DND-41 (cell line): ENCODE data around the gene EVI5L.

ENCODE experiments used
- ATAC-seq: fragments of 200-7000 bp; cut with Tn5 transposase; 3 replicates; pipeline ENCODE4 v1.9.1; 2021; ENCODE audit warnings: low read depth; ENCODE audit not compliant: insufficient read depth
- DNase-seq: peaks from one replicate; pipeline ENCODE4 v3.0.0-alpha.2; 2020
- H2AFZ ChIP-seq: 2 replicates; pipeline ENCODE4 v1.6.0; 2012; ENCODE audit warnings: low read depth, low read length
- H3K27ac ChIP-seq: 2 replicates; pipeline ENCODE4 v1.5.1; 2012; ENCODE audit warnings: low read length, inconsistent platforms
- H3K27me3 ChIP-seq: fragments of 200-600 bp; sonication (generic); 2 replicates; pipeline ENCODE4 v1.6.0; 2012; ENCODE audit warnings: low read length, mild to moderate bottlenecking, inconsistent platforms; ENCODE audit not compliant: insufficient read depth, poor library complexity
- H3K36me3 ChIP-seq: 2 replicates; pipeline ENCODE4 v1.5.1; 2012; ENCODE audit warnings: low read length, inconsistent platforms; ENCODE audit not compliant: insufficient read depth
- H3K4me1 ChIP-seq: 2 replicates; pipeline ENCODE4 v1.5.1; 2012; ENCODE audit warnings: mild to moderate bottlenecking, low read length; ENCODE audit not compliant: insufficient read depth
- H3K4me2 ChIP-seq: 2 replicates; pipeline ENCODE4 v1.6.0; 2012; ENCODE audit warnings: mild to moderate bottlenecking, moderate library complexity, low read length, inconsistent platforms; ENCODE audit not compliant: insufficient read depth
- H3K4me3 ChIP-seq, 2 experiments: fragments of 200-600 bp in 1 of 2; shearing (Covaris generic) in 1 of 2; 2 replicates each; pipeline ENCODE4 v1.5.1; 2012 to 2016; ENCODE audit warnings: inconsistent platforms in 2 of 2, low read length in 2 of 2, mild to moderate bottlenecking in 2 of 2, low read depth in 1 of 2, moderate library complexity in 1 of 2
- H3K79me2 ChIP-seq: 2 replicates; pipeline ENCODE4 v1.6.0; 2012; ENCODE audit warnings: low read length, inconsistent platforms; ENCODE audit not compliant: insufficient read depth
- H3K9ac ChIP-seq: 2 replicates; pipeline ENCODE4 v1.6.0; 2012; ENCODE audit warnings: low read depth, mild to moderate bottlenecking, inconsistent platforms, low read length, moderate library complexity
- H3K9me3 ChIP-seq: 2 replicates; pipeline ENCODE4 v1.5.1; 2012; ENCODE audit warnings: low read length, moderate library complexity, mild to moderate bottlenecking, inconsistent platforms; ENCODE audit not compliant: insufficient read depth, severe bottlenecking
- H4K20me1 ChIP-seq: 2 replicates; pipeline ENCODE4 v1.6.0; 2012; ENCODE audit warnings: low read length; ENCODE audit not compliant: insufficient read depth
- CTCF ChIP-seq: IDR thresholded peaks from 2 replicates; pipeline ENCODE4 v1.5.1; 2012; ENCODE audit warnings: borderline replicate concordance, low read length, moderate library complexity, mild to moderate bottlenecking; ENCODE audit not compliant: poor library complexity, severe bottlenecking; ENCODE audit errors: extremely low read depth
- EZH2 ChIP-seq: IDR thresholded peaks from 3 replicates; pipeline ENCODE4 v1.6.1; 2012; ENCODE audit warnings: borderline replicate concordance, low read depth, mild to moderate bottlenecking, moderate library complexity, low read length, inconsistent platforms; ENCODE audit not compliant: severe bottlenecking

EVI5L gene

GRCh38 chr19:7910321-7911161 is 80.5 kb downstream of the EVI5L start:
- DNase-seq (no peak), ATAC-seq (no peak)
- H3K36me3 ChIP-seq, result peaks cover 65% of the 10 kb centered on the region
- H3K4me2 ChIP-seq, result no peak overlapping the region
- no peak overlapping the region for H3K9ac ChIP-seq
- H4K20me1 ChIP-seq, result peaks cover 66% of the 10 kb centered on the region
- H3K27me3 ChIP-seq, result peaks cover 3% of the 10 kb centered on the region
- peaks cover 40% of the 10 kb centered on the region for H3K79me2 ChIP-seq
- no peak overlapping the region for H2AFZ ChIP-seq
- no peak for TF ChIP-seq CTCF
- no peak for TF ChIP-seq EZH2
- H3K27ac ChIP-seq, result no peak overlapping the region
- no peaks in the 10 kb centered on the region for H3K9me3 ChIP-seq
- peaks cover 9% of the 10 kb centered on the region for H3K4me1 ChIP-seq
- H3K4me3 ChIP-seq, result no peak overlapping the region

- Histone ChIP-seq H3K4me3 (no peak overlapping the region), H3K79me2 (peaks cover 29% of the 10 kb centered on the region), H3K36me3 (peaks cover 55% of the 10 kb centered on the region), H4K20me1 (peaks cover 58% of the 10 kb centered on the region), H3K4me2 (no peak overlapping the region), H2AFZ (no peak overlapping the region), H3K27ac (no peak overlapping the region), H3K9me3 (no peaks in the 10 kb centered on the region), H3K4me1 (peaks cover 2% of the 10 kb centered on the region; the same call in 1 of the 2 replicates), H3K9ac (no peak overlapping the region), H3K27me3 (peaks cover 12% of the 10 kb centered on the region)
- DNase-seq (no peak), ATAC-seq (no peak)
- TF ChIP-seq EZH2, result no peak
- TF ChIP-seq CTCF, result no peak
Observed at GRCh38 chr19:7911508-7912143, 81.6 kb downstream of the EVI5L start.

- peaks cover 25% of the 10 kb centered on the region for H3K79me2 ChIP-seq
- peaks cover 52% of the 10 kb centered on the region for H3K36me3 ChIP-seq
- H3K27ac ChIP-seq, result no peak overlapping the region
- H3K9me3 ChIP-seq, result no peaks in the 10 kb centered on the region
- no peak overlapping the region for H3K4me3 ChIP-seq
- TF ChIP-seq EZH2 (no peak), CTCF (no peak)
- H2AFZ ChIP-seq, result no peak overlapping the region
- no peak for DNase-seq
- ATAC-seq, result no peak
- peaks cover 2% of the 10 kb centered on the region; the same call in 1 of the 2 replicates for H3K4me1 ChIP-seq
- peaks cover 12% of the 10 kb centered on the region for H3K27me3 ChIP-seq
- H3K4me2 ChIP-seq, result no peak overlapping the region
- H4K20me1 ChIP-seq, result peaks cover 56% of the 10 kb centered on the region
- no peak overlapping the region for H3K9ac ChIP-seq
Observed at GRCh38 chr19:7912144-7912696, 82.2 kb downstream of the EVI5L start.
